ENCODE data around the gene CHL1.

CHL1 gene, protein sequence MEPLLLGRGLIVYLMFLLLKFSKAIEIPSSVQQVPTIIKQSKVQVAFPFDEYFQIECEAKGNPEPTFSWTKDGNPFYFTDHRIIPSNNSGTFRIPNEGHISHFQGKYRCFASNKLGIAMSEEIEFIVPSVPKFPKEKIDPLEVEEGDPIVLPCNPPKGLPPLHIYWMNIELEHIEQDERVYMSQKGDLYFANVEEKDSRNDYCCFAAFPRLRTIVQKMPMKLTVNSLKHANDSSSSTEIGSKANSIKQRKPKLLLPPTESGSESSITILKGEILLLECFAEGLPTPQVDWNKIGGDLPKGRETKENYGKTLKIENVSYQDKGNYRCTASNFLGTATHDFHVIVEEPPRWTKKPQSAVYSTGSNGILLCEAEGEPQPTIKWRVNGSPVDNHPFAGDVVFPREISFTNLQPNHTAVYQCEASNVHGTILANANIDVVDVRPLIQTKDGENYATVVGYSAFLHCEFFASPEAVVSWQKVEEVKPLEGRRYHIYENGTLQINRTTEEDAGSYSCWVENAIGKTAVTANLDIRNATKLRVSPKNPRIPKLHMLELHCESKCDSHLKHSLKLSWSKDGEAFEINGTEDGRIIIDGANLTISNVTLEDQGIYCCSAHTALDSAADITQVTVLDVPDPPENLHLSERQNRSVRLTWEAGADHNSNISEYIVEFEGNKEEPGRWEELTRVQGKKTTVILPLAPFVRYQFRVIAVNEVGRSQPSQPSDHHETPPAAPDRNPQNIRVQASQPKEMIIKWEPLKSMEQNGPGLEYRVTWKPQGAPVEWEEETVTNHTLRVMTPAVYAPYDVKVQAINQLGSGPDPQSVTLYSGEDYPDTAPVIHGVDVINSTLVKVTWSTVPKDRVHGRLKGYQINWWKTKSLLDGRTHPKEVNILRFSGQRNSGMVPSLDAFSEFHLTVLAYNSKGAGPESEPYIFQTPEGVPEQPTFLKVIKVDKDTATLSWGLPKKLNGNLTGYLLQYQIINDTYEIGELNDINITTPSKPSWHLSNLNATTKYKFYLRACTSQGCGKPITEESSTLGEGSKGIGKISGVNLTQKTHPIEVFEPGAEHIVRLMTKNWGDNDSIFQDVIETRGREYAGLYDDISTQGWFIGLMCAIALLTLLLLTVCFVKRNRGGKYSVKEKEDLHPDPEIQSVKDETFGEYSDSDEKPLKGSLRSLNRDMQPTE (N-terminal part only)

DNA sequence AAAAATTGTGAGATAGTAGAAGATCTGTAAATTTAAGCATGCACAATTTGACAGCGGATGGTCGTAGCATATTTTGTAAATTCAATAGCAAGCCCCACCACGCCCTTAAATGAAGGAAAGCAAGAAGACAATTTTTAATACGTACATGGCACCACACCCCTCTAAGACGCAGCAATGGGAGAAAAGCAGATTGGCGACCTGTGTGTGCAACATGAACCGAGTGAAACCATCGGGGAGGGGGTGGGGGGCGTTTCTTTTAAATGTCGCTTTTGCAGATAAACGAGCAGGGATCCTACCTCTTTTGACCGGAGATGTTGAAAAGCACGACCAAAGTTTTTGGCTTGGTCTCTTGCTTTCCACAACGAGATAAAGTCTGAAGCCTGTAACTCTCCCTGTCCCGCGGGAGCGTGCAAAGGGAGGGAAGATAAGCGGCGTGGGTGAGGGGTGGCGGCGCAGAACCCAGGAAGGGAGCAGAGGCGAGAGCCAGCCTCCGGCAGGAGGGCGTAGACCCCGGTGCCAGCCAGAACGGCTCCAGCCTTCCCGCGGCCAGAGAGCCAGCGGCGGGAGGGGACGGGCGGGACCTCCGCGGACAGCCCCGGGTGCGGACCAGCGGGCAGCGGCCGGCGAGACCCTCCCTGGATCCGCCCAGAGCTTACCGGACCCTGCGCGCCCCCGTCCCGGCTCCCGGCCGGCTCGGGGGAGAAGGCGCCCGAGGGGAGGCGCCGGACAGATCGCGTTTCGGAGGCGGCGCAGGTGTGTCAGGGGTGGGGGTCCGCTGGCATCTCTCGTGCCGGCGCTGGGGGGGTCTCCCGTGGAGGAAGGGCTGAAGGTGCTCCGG, at the start of gene CHL1:
TSS of gene CHL1 (plus strand) at position 453 of the 838 bp plus-strand sequence. CDS start 123,014 bp downstream, outside the sequence.
- no peak for DNase-seq (ENCODE audit: low read depth in 1 of 2, low spot score in 1 of 2)

DNA sequence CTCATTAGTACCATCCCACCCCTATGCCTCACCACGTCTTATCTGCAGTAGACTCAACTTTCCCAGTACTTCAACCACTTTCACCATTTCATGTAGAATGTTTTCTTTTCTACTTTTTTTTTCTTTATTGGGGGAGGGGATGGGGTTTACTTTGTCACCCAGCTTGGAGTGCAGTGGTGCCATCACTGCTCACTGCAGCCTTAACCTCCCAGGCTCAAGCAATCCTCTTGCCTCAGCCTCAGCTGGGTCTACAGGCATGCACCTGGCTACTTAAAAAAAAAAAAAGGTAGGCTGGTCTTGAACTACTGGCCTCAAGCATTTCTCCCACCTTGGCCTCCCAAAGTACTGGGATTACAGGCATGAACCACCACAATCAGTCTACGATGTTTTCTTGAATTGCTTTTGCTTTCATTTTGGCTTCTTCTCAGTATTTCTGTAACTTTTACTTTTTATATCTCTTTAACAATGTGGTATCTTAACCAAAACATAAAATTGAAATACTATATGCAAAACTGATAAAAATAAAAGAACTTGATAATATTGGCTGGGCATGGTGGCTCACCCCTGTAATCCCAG, 44.9 kb upstream of the CHL1 start:
- no peak for DNase-seq (ENCODE audit: low read depth in 1 of 2, low spot score in 1 of 2)

DNA sequence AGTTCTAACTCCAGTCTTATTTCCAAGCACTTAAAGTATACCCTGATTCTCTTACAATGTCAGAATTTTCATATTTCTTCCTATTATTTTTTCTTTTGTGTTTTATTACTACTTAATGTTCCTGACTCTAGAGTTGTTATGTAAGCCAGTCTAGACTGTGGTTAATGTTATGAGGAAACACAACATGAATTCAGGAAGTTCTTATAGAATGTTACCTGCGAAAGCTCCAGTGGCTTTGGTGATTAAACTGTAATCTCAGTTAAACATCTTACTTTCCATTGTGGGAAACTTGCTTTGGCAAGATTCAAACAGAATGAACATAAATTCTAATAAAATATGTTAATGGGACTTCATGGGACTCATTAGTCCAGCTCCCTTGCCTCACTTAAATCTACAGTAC, 36.6 kb upstream of the CHL1 start:
- no peak for DNase-seq (ENCODE audit: low read depth in 1 of 2, low spot score in 1 of 2)

DNA sequence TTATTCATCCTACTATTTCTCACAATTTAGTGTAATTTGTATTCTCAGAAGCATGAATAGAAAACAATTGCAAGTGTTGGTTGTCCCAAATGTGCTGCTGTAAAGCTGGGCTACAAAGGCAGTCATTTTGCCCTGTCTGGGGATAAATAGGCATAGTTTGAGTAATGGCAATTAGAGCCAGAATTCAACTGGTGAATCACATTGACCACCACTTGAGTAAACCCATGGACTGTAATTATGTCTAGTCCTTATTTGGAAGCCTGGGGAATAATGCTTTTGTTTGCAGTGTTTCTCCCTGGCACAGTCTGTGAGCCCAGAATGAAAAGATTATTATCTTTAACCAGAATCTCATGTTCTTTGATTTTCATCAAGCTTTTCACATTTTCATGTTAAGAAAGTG, 30.5 kb upstream of the CHL1 start:
- DNase-seq (ENCODE audit: low read depth in 1 of 2, low spot score in 1 of 2): no peak

DNA sequence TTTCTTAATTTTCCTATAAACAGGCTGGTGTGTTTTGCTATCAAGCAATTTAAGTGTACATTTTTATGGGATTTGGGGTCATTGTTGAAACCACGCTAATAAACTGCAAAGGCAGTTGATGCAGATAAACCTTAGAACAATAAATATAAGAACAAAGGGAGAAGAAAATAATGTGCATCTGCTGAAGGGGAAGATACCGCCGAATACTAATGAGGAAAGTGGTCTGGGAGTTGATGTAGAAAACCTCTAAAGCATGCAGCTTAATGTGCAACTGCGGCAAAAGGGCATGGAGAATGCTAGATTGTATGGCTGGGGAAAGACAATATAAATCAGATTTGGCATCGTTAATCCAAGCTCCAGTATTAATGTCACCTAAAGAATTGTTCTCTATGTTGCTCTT, 29.8 kb upstream of the CHL1 start:
- no peak for DNase-seq (ENCODE audit: low read depth in 1 of 2, low spot score in 1 of 2)

DNA sequence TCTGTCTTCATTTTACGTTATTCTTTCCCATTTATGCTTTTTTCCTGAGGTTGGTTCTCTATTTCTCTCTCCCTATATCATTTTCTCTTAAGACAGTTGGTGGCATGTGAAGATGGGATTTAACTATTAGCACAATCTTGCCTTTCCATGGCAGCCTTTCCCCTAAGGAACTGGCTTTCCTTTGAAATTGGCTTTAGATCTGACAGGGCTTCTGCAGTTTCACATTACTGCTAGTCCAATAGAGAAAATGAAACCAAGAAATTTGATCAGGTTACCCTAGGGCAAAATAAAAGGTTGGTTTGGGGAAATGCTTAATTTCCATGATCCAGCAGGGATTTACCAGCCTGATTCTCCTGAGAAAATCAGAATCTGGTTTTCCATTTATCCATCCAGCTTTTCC, 22.7 kb upstream of the CHL1 start:
- no peak for DNase-seq (ENCODE audit: low read depth in 1 of 2, low spot score in 1 of 2)

DNA sequence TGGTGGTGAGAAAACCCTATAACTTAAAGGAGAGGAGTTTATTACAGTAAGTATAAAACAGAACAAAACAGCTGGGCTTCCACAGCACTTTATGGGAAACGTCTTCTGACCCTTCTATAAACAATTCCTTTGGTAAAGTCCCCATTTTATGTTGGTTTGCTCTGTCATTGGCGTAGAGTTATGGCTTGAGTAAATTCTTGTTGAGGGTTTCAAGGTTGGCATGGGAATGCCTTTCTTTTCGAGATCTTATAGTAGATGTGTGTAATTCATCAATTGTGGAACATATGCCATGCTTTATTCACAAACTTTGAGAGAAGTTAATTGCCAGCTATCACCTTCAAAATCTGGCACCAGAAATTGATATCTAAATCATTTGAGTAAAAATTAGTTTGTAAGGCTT, 11.6 kb upstream of the CHL1 start:
- no peak for DNase-seq (ENCODE audit: low read depth in 1 of 2, low spot score in 1 of 2)

DNA sequence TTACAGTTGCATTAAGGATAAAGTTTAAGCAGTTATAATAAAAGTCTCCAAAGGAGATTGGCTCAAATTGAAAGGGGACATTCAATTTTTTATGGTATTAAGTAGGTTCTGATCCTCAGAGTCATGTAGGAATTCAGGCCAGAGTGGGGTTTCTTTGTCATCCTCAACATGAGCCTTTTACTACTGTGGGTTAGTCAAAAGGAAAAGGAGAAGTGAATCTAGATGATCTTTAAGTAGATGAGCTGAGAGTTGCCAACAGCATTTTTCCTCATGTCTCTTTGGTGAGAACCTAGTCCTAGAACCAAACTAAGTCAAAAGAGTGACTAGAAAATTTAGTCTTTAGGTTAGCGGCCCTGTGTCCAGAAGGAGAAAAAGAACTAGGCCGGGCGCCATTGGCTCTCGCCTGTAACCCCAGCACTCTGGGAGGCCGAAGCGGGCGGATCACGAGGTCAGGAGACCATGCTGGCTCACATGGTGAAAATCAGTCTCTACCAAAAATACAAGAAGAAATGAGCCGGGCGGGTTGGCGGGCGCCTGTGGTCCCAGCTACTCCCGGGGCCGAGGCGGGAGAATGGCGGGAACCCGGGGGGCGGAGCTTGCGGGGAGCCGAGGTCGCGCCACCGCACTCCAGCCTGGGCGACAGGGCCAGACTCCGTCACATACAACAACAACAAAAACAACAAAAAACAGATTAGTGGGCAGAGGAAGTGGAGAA, 4.2 kb upstream of the CHL1 start:
- no peak for DNase-seq (ENCODE audit: low read depth in 1 of 2, low spot score in 1 of 2)

DNA sequence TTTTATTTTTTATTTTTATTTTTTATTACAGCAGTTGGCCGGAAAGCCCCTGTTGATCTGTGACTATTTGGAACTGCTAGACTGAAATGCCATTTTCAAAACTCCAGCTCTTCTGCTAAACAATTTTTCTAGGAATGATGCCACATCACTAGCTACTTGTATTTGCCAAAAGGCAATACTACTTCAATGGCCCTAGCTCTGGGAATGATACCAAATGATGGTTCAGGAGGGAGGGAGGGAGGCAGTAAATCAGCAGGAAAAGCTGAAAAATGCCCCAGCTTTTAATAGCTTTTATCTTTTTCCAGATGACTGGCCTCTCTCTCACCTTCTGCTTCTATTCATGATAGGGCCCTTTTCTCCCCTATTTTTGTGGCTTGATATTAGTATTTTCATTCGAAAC, 2.6 kb upstream of the CHL1 start:
- DNase-seq (ENCODE audit: low read depth in 1 of 2, low spot score in 1 of 2): no peak

DNA sequence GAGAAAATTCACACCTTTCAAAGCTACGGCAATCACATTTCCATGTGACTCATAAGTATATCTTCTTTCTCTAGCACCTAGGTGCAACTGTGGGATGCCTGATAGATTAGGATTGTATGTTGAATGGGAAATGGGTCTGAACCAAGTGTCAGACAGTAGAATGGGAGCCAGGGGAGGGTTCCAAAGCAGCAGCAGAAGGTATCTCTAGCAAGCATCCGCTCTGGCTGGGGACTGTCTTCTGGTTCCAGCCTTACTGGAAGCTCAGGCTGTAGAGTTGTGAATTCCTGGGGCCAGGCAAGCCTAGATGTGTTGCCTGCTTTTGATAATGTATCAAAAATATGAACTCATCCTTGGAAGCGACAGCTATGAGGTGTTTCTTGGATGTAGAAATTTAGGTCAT, 2.1 kb upstream of the CHL1 start:
- DNase-seq (ENCODE audit: low read depth in 1 of 2, low spot score in 1 of 2): no peak

DNA sequence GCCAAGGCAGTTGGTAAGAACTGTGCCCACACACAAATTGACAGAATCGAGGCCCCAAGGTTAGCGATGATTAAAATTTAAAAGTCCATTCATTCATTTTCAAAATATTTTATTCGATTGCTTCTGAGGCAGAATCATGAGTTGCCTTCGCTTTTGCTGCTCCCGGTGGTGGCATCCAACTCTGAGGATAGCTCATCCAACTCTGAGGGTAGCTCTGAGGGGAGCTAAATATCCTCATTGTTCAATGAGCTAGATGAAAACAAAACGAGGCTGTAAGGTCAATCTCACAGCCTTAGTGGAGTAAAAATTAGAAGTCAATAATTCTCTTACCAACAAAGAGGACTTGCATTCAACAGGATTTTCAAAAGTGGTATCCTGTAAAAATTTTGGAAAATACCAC, 897 bp upstream of the CHL1 start:
- DNase-seq (ENCODE audit: low read depth in 1 of 2, low spot score in 1 of 2): no peak

DNA sequence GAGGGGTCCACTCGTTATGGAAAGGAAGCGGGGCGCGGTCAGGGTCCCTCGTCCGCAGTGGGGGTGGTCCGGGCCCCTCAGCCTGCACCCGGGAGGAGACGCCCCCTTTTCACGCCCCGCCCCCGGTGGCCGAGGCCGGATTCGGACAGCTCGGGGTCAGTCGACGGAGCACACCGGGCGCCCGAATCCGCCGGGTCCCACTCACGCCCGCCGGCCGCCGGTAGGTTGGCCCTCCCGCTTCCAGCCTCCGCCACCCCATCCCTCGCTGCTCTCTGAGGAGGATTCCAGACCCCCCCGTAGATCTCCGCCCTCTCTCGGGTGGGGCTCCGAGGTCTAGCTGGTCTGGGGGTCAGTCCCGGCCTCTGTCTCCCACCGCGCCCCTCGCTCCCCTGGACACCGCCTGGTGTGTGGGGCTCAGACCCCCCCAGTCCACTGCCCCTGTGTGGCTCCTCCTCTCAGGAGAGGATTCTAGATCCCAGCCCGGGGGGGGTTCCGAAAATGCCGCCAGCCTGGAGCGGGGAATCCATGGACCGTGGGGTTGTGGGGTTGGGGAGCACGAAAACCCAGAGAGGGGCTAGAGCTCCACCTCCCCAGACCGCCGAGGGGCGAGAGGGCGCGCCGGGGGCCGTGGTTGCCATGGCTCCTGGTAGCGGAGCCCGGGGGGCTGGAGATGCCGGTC, 725 bp downstream of the CHL1 start:
- DNase-seq (ENCODE audit: low read depth in 1 of 2, low spot score in 1 of 2): no peak

DNA sequence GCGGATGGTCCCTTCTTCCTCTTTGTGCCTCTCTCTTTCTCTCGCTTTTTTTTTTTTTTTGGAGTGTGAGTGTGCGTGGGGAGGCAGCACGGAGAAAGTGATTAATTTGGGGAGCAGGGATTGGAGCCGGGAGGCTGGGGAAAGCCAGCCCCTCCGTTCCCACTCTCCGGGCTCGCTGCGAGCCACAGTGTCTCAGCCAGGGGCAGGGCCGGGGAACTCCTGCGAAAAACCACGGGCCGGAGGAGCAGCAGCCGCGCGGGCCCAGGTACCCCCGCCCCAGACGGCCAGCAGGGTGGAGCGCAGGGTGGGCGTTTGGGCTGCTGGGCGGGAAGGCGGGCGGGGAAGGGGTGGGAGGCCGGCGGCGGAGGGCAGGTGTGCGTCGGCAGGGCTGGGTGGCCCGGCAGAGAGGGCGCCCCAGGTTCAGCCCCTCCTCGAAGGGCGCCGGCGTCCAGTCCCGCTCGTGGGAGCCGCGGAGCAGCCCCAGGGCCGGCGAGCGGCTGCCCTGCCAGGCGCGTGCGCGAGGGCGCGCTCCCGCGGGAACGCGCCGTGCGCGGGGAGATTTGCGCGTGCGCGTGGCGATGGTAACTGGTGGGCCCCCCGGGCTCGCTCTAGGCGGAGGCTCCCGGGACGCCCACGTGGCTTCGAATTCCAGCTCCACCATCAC, 1.4 kb downstream of the CHL1 start:
- DNase-seq (ENCODE audit: low read depth in 1 of 2, low spot score in 1 of 2): no peak

DNA sequence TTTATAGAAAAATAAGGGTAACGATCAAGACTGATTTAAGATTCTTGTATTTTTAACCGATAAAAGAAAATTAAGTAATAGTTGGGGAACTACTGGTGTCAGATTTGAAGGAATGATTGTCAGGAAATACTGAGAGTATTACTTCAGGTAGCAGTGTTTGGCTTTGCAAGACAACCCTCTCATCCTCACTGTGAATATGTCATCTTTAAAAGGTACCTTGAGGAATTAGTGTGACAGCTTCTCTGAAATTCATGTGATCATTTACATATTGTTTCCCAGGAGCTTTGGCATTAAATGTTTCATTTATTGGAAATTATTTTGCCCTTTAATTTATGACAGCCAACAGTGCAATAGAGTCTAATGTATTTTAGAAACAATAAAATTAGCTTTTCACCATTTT, 3.3 kb downstream of the CHL1 start:
- no peak for DNase-seq (ENCODE audit: low read depth in 1 of 2, low spot score in 1 of 2)

DNA sequence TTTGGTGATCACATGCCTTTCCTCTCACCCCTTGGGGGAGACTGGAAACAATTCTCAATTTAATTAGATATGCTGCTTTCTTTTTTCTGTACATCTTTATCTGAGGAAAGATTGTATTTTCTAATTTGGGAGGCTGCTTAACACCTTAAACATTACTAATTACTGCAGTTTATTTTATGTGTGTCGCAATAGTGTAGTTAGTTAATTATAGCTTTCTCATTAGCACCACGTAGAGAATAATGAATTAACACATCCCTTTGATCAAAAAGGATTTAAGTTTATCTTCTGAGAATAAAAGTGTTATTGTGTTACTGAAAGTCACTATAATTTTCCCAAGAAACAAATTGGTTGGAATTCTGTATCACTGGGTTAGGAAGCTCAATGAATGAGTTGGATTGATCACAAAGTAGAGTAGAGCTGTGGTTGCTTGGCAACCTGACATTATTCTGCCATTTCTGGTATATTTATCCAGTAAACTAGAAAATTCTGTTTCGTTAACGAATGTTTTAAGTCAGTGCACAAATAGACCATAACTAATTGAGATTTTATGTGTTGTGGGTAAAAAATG, 4.3 kb downstream of the CHL1 start:
- DNase-seq (ENCODE audit: low read depth in 1 of 2, low spot score in 1 of 2): no peak

DNA sequence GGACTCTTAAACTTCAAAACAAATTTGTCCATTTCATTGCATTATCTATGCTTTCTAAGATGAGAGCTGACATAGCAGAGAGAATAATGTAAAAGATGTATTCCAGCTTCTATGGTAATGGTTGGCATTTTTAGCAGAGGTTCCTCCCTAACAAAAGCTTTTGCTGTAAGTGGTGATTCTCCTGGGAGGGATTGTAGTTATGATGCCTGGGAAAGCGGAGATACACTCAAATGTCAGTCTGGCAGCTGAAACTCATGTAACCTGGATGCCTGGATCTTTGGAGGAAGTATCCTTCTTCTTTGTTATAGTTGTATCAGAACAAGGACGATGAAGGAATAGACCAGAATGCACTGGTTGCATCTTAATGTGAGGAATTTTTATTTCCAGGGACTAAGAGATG, 7.5 kb downstream of the CHL1 start:
- no peak for DNase-seq (ENCODE audit: low read depth in 1 of 2, low spot score in 1 of 2)

DNA sequence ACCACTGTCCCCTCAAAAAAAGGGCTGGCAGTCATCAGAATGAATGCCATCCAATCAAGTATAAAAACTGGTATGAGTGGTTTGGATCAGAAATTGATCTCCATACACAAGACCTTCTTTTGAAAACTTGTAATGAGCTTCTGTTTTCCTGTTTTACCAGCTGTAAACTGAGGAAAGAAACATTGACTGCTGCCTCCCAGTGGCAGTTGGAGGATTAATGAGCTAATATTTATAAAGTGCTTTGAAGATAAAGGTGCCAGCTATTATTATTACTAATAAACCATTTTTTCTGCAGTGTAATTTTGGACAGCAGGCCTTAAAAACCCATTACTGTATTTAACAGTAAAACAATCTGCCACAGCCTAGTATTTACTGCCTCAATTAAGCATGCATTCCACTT, 11.4 kb downstream of the CHL1 start:
- DNase-seq (ENCODE audit: low read depth in 1 of 2, low spot score in 1 of 2): no peak

DNA sequence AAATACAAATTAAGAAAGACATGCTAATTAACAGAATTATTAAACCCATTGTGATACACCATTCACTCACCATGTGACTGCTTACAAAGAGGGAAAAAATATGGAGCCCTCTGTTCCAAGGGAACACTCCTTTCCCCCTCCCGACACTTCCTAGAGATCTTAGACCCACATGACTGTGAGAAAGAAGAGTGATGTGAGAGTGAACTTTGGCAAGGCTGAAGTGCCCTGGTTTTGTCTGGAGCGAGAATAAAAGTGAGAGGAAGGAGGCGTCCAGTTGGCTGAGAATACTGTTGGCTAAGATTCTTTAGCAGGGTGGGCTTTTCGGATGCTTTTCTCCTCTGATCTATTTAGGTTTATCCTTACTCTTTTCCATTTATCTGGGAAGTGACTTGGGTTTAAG, 14.1 kb downstream of the CHL1 start:
- DNase-seq (ENCODE audit: low read depth in 1 of 2, low spot score in 1 of 2): no peak

Data from activated T-helper 1 cell treated with anti-CD3 and anti-CD28 coated beads, Interleukin-2, amount 50 U/mL, for 16 hours (primary cell).